AG09309 (cell line): ENCODE data around the gene CPXM1.
"Not testable (repeated sequence)": the region's sequence is repeated elsewhere in the genome, so short reads cannot be mapped to it uniquely, and the experiment has no call there.

ENCODE experiments used
- DNase-seq: peaks from one replicate; pipeline ENCODE4 v3.0.0-alpha.2; 2010; ENCODE audit warnings: low read depth
- H3K4me3 ChIP-seq: 2 replicates; pipeline ENCODE4 v1.5.1; 2011; ENCODE audit warnings: mild to moderate bottlenecking, low read depth, low read length, moderate library complexity; ENCODE audit not compliant: control insufficient read depth
- CTCF ChIP-seq: IDR thresholded peaks from 2 replicates; pipeline ENCODE4 v1.5.1; 2011; ENCODE audit warnings: mild to moderate bottlenecking, low read depth, low read length, inconsistent platforms; ENCODE audit not compliant: insufficient read depth, control insufficient read depth; ENCODE audit errors: missing control alignments

CPXM1 gene

GRCh38 chr20:2816030-2816582, 15.7 kb upstream of the CPXM1 start, which contains the start of gene TMEM239:
Gene TMEM239 (plus strand): TSS chr20:2816364. CDS start chr20:2816555, 191 bp downstream.
- no peak for TF ChIP-seq CTCF
- H3K4me3 ChIP-seq: no peak within 1 kb of the TSS
- no peak for DNase-seq

GRCh38 chr20:2815242-2815900, 14.9 kb upstream of the CPXM1 start:
- no peak overlapping the region for H3K4me3 ChIP-seq
- no peak for TF ChIP-seq CTCF
- no peak for DNase-seq

- peak; percentile 97 for DNase-seq
- no peak within 1 kb of the TSS for H3K4me3 ChIP-seq
- no peak for TF ChIP-seq CTCF
Measured at GRCh38 chr20:2814587-2815051, 14.2 kb upstream of the CPXM1 start, which contains the start of gene C20orf141. Gene C20orf141 (plus strand): TSS chr20:2814987. CDS start chr20:2815185, 198 bp downstream.

- TF ChIP-seq CTCF: no peak
- no peak overlapping the region for H3K4me3 ChIP-seq
- no peak for DNase-seq
Measured at GRCh38 chr20:2814076-2814475, 13.6 kb upstream of the CPXM1 start.

GRCh38 chr20:2812189-2812588, 11.8 kb upstream of the CPXM1 start:
- no peak overlapping the region for H3K4me3 ChIP-seq
- no peak for TF ChIP-seq CTCF

GRCh38 chr20:2809690-2810089, 9.3 kb upstream of the CPXM1 start:
- TF ChIP-seq CTCF: no peak
- DNase-seq: no peak
- no peak overlapping the region for H3K4me3 ChIP-seq

More at GRCh38 chr20:2812189-2812588, 11.8 kb upstream of the CPXM1 start:
- no peak for DNase-seq

- not testable (repeated sequence) for DNase-seq, H3K4me3 ChIP-seq
Measured at GRCh38 chr20:2807929-2808328, 7.5 kb upstream of the CPXM1 start.
